GM19467 (cell line): Measurements from ENCODE around the gene HNRNPL.
A peak's percentile ranks its signal among the peaks of the same experiment; 100 is the strongest.
"Not testable (repeated sequence)": the region's sequence is repeated elsewhere in the genome, so short reads cannot be mapped to it uniquely, and the experiment has no call there.

Experiments
- ATAC-seq: cut with Tn5 transposase; IDR thresholded peaks from one replicate; pipeline ENCODE4 v1.9.1; 2021; ENCODE audit warnings: mild to moderate bottlenecking, moderate library complexity; ENCODE audit not compliant: unreplicated experiment

Gene HNRNPL

GRCh38 chr19:38849860-38850435, at the start of gene HNRNPL:
Gene HNRNPL (minus strand): TSS chr19:38849986. CDS start chr19:38849966, 20 bp downstream.
- ATAC-seq = peak; percentile 47

GRCh38 chr19:38898788-38899446, 49.1 kb upstream of the HNRNPL start:
- ATAC-seq = no peak

- ATAC-seq = no peak
Observed at GRCh38 chr19:38894968-38895367, 45.2 kb upstream of the HNRNPL start.

- no peak for ATAC-seq
Observed at GRCh38 chr19:38893341-38893771, 43.6 kb upstream of the HNRNPL start.

- no peak for ATAC-seq
Observed at GRCh38 chr19:38892841-38893240, 43.1 kb upstream of the HNRNPL start.

- no peak for ATAC-seq
Observed at GRCh38 chr19:38891771-38892170, 42.0 kb upstream of the HNRNPL start.

GRCh38 chr19:38890686-38891085, 40.9 kb upstream of the HNRNPL start:
- no peak for ATAC-seq

GRCh38 chr19:38889803-38890202, 40.0 kb upstream of the HNRNPL start:
- ATAC-seq = no peak

- ATAC-seq = no peak
Observed at GRCh38 chr19:38888876-38889275, 39.1 kb upstream of the HNRNPL start.

GRCh38 chr19:38884691-38885090, 34.9 kb upstream of the HNRNPL start:
- ATAC-seq = not testable (repeated sequence)

GRCh38 chr19:38883286-38883685, 33.5 kb upstream of the HNRNPL start:
- no peak for ATAC-seq

GRCh38 chr19:38880882-38881609, 31.3 kb upstream of the HNRNPL start:
- ATAC-seq = no peak

GRCh38 chr19:38880076-38880881, 30.5 kb upstream of the HNRNPL start:
- ATAC-seq = no peak

- ATAC-seq = no peak
Observed at GRCh38 chr19:38879400-38879751, 29.6 kb upstream of the HNRNPL start.

GRCh38 chr19:38878575-38879399, 29.0 kb upstream of the HNRNPL start:
- ATAC-seq = no peak

GRCh38 chr19:38877781-38878574, 28.2 kb upstream of the HNRNPL start, which contains the start of gene RINL:
Gene RINL (minus strand): TSS chr19:38878275. CDS start chr19:38876742, 1,533 bp downstream.
- ATAC-seq = no peak

GRCh38 chr19:38875656-38876395, 26.0 kb upstream of the HNRNPL start:
- no peak for ATAC-seq

GRCh38 chr19:38873400-38873799, 23.6 kb upstream of the HNRNPL start:
- not testable (repeated sequence) for ATAC-seq

- ATAC-seq = no peak
Observed at GRCh38 chr19:38870612-38871011, 20.8 kb upstream of the HNRNPL start.
